KBM-7 (cell line): ENCODE results near the gene ARHGAP25.

Source experiments
- DNase-seq: peaks from one replicate; pipeline ENCODE4 v3.0.0-alpha.2; 2015
- in situ Hi-C: fragments of 300-500 bp; cut with MboI; formaldehyde crosslinking; loops from 2 replicates; pipeline ENCODE4 v1.14.3; 2020; ENCODE audit warnings: low sequenced_read_pairs, low pct_unique_long_range_greater_than_20kb, mixed read lengths

Gene ARHGAP25

DNA sequence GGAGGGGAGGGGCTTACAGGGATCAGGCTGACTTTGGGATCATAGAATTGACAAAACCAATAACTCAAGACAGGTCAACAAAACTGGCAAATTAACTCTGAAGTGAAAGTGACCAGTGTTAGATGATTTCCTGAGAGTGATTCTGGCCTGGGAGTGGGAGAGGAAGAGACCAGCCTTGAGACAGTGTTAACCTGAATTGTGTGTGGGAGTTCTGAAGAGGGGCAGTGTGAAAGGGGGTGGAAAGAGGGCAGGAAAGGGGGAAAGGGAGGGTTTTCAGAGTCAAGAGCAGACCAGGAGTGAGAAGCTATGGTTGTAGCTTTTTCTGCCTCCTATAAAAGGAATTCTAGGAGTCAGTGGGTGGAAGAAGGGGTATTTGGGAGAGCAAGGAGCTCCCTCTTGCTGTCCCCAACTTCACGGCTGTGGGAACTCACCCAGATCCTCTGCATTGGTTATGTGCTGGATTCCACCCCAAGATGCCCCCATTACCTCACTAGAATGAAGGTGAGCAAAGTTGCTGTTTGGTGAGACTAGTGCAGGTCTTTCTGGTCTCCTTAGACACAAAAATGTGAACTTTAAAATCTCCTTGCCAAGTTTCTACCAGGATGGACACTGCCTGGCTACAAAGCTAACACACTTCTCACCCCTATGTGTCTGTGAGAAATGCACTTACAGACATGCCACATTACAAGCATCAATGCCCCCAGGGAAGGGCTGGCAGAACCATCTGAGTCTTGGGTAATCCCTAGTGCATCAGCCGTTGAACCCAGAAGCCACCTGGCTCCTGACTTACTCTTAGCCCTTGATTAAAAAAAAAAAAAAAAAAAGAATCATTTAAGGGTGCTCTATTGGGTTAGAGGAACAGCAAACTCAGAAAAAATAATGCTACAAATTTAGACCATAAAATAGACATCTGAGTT lies 75.0 kb downstream of the ARHGAP25 start:
- in situ Hi-C loops = no loop called here

GRCh38 chr2:68811364-68811763 lies 76.8 kb downstream of the ARHGAP25 start:
- in situ Hi-C loops = no loop called here
- DNase-seq = no peak

More for the DNA sequence above, 75.0 kb downstream of the ARHGAP25 start:
- no peak for DNase-seq

- no peak for DNase-seq
- in situ Hi-C loops = no loop called here
These were observed 77.6 kb downstream of the ARHGAP25 start for GRCh38 chr2:68812251-68812650.

GRCh38 chr2:68813596-68813995 lies 79.0 kb downstream of the ARHGAP25 start:
- in situ Hi-C loops = no loop called here
- DNase-seq = no peak

DNA sequence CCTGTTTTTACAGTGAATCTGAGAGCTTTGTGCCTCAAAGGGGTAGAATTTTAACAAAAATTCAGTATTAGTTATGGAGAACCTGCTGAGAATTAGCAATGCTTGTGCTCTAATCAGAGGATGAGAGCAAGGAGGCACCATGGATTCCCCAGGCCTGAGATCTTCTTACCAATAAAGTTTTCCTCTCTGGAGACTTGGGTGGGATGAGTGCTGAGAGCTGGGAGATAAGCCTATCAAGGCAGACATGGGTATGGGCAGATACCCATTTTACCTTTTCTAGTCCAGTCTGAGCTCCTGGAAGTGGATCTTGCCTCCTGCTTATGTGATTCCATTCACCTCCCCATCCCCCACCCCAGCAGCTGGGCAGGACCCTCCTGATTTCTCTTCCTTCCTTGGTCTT lies 82.7 kb downstream of the ARHGAP25 start:
- in situ Hi-C loops = no loop called here

DNA sequence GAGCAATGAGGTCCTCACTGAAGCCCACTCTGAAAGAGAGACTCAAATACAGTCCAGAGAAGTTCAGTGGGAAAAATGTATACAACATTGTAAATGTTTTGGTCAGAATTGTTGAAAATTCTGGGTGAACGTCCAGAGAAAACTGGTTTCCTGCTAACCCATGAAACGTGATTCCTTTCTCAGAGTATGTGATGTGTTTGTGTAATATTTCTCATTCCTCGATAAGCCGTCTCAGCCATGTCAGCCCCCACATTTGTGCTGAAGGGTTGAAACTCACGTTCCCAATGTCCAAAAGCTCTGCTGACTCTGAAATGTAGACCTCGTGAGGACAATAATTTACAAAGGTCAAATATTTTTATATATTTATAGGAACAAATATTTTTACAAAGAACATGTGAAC lies 84.9 kb downstream of the ARHGAP25 start:
- in situ Hi-C loops = no loop called here
- DNase-seq = no peak

More for the DNA sequence above, 82.7 kb downstream of the ARHGAP25 start:
- DNase-seq = no peak

- in situ Hi-C loops = no loop called here
- DNase-seq = no peak
These were observed 87.7 kb downstream of the ARHGAP25 start for GRCh38 chr2:68822207-68822872.

DNA sequence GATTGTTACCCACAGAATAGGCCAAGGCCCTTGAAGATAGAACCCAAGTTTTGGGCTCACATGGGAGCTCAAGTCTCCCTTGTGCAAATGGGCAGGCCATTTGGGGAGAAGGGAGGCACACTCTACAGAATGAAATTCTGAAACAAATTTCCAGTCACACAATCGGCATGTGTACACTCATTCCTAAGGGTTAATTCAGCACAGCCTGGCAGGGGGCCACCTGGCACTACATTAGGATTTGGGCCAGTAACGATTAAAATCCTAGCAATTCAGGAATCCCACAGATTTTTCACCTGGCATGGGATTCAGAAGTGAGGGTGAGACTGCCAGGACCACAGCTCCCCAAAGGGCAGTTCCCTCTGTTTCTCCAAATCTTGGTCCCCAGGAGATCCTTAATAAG lies 90.2 kb downstream of the ARHGAP25 start:
- in situ Hi-C loops = no loop called here
- DNase-seq = no peak

DNA sequence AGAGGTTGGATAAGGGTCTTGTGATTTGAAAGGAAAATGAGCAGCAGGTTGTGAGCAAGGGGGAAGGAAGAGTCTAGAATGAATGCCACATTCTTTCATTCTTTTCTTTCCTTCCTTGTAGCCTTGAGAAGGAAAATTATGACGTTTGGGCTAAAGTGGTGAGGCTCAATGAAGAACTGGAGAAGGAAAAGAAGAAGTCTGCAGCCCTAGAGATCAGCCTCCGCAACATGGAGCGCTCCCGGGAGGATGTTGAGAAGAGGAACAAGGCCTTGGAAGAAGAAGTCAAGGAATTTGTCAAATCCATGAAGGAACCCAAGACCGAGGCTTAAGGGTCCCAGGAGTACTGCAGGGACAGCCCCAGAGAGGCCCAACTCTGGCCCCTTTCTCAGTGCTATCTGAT lies 91.3 kb downstream of the ARHGAP25 start:
- in situ Hi-C loops = no loop called here
- DNase-seq = no peak

DNA sequence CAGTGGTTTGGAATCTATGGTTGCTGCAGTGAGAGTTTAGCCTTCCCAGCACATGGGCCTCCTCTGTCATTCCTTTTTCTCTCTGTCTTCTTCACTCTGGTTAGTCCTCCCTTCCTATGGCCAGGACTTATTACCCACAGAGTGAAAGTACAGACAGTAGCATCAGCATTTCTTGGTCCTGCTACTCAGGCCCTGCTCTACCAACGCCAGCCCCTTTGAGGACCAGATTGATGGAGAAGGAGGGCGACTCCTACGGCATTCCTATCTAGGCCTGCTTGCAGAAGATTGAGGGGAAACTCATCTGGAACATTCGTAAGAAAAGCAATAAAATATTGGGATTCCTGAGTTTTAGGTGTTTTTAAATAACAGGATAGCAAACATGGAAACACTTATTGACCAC lies 93.1 kb downstream of the ARHGAP25 start:
- DNase-seq = no peak
- in situ Hi-C loops = no loop called here

DNA sequence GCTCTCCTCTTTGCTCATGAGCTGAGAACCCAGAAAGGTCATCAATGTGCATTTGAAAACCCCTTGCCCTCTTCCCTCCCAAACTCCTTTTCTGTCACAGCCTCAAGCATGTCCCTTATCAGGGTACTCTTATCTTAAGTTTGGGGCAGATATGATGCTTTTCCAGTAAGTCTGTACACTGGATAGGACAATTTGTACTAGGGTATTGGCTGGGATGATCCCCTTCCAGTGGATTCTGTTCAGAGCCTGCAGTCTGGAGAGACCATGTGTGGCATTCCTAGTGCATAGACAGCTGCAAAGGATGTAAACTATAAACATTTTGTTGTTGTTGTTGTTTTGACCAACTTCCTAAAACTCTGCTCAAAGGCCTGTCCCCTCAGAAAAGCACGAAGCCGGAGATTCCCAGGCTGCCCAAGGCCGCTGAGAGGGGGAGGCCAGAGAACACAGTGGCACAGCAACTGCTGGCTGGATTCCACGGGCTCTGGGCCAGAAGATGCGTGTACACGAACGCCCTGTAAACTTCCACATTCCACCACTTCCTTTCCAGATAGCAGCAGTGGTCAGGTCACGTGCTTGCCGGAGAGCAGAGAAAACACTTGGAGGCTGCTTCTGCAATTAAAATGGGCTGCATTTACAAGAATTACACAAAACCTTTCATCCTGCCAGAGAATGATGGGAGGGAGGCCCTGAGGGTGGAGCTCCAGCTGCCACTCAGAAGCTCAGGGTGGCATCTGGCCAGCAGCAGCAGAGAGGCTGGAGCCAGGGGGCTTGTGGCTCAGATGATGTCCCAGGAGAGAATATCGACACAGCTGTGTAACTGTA lies 94.5 kb downstream of the ARHGAP25 start:
- DNase-seq = peak; percentile 99
- in situ Hi-C loops = no loop called here

GRCh38 chr2:68829749-68830148 lies 95.1 kb downstream of the ARHGAP25 start:
- in situ Hi-C loops = no loop called here
- DNase-seq = no peak

DNA sequence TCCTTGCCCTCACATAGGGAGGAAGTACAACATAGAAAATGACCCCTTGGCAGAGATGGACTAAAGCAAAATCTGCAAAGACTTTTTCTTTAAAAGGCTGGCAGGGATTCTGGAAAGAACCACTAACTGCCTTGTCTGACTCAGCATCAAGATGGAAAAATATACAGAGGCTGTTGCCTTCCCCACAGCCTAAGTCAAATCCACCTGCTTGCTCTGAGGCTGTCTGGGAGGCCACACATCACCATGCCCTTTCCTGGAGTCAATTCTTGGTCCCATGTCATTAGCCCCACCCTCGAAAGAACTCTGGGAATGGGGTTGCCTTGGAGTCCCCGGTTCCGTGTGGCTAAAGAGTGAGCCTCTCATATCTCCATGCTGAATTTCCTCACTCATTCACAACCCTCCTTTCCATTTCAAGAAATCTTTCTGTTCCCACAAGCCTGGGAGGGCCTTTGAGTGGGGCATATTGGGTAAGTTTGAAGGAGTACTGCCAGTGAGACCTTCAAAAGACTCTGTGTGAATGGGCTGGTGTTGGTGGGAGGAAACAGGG lies 97.1 kb downstream of the ARHGAP25 start:
- in situ Hi-C loops = no loop called here

GRCh38 chr2:68832233-68832869 lies 97.7 kb downstream of the ARHGAP25 start:
- peak; percentile 78 for DNase-seq
- in situ Hi-C loops = no loop called here

More for the DNA sequence above, 97.1 kb downstream of the ARHGAP25 start:
- DNase-seq = no peak

DNA sequence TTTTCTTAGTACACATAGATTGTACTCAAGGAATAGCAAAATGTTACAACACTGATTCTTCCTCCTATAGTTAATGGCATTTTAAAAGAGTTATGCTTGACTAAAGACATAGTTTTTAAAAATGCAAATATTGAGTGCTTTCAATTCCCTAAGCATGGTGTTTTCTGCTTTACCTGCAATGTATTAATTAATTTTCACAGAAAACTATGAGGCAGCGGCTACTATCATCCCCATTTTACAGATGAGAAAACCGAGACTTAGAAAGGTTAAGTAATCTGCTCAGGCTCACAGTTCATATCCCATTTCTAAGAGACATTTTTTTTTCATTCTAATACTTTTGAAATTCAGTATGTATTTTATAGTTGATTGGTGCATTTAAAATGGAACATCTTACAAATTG lies 98.6 kb downstream of the ARHGAP25 start:
- no peak for DNase-seq
- in situ Hi-C loops = no loop called here

DNA sequence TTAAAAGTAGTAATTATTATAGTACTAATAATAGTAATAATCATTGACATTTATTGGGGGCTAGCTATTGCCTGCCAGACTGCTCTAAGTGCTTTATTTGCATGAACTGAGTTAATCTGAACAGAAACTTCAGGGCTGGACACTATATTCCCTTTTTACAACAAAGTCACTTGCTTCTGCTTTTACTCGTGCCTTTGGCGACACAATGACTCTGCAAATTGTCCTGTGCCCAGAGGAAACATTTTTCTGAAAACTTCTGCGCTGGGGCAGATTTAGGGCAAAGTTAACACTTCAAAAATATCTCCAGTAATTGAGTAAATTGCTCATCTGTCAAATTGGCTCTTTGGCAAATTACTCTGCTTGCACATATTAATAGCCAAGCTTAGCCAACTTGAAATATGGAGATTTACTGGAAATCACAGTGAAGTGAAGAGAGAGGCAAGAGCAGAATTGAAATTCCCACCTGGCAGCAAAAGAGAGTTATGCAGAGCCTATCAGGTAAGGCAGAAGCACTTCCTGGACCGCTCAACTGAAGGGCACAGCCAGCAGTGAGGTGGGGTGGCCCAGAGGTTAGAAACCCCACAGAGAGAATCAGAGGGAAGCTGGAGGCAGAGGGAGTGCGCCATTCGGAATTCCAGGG lies 100.2 kb downstream of the ARHGAP25 start:
- in situ Hi-C loops = no loop called here
- peak; percentile 62 for DNase-seq

DNA sequence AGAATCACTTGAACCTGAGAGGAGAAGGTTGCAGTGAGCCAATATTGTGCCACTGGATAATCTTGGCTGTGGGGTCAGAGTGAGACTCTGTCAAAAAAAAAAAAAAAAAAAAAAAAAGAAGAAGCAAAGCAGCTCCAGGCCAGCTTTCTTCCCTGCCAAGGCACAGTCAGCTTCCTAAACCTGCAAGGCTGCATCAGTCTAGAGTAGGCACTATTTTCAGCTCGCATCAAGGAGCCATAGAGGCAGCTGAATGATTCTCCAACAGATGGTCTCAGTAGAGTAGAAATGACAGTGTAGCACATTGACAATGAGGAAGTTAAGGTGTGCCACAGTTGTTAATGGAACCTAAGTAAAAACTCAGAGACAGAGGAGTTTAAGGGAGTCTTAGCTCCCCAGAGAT lies 101.0 kb downstream of the ARHGAP25 start:
- peak; percentile 76 for DNase-seq
- in situ Hi-C loops = no loop called here

DNA sequence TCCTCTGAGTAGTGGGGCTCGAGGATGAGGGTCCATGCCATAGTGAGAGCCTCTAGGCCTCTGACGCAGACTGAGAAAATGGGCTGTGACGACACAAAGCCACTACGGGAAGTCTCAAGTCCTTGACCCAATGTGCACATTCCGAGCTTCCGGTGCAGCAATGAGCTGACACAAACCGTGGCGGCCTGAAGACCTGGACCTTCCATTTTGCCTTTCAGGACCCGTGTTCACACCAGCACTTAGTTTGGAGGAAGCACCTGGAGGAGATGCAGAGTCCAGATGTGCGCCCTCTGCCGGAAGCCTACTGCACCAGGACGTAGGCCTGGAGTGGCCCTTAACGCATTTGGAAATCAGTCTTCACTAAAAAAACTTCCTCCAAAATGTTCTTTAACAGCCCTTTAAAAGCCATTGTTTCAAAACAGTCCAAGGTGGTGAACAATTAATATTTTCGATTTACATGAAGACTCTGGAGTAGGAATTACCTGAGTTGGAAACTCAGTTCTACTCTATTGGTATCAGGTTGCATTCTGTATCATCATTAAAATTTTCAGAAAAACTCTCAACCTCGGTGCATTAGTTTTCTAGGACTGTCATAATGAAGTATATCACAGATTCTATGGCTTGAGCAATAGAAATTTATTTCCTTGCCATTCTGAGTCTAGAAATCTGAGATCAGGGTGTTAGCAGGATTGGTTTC lies 102.7 kb downstream of the ARHGAP25 start:
- in situ Hi-C loops = no loop called here
- peak; percentile 84 for DNase-seq
